Body of pancreas (tissue), 4 donors: ENCODE results near the gene SH3PXD2B.

Source experiments
- CTCF ChIP-seq, 7 experiments: fragments of 450-650 bp in 4 of 7; fragments of 200-600 bp in 3 of 7; sonication (generic) in 3 of 7; IDR thresholded peaks; one replicate each; pipeline ENCODE4 v1.5.1; 2016 to 2019; ENCODE audit warnings: antibody characterized with exemption in 7 of 7
- POLR2A ChIP-seq, 3 donors: fragments of 450-650 bp; IDR thresholded peaks; one replicate each; pipeline ENCODE4 v1.6.1; 2016; ENCODE audit warnings: antibody characterized with exemption in 3 of 3, mild to moderate bottlenecking in 2 of 3

GRCh38 chr5:172482156-172483020, 28.1 kb upstream of the SH3PXD2B start:
- TF ChIP-seq CTCF (IDR thresholded peaks at IDR 0.05), result no peak
- TF ChIP-seq POLR2A (IDR thresholded peaks at IDR 0.05), result no peak
